ENCODE measurements around the gene NRIP1. TPM values are rescaled to one million over a fixed set of nuclear protein-coding genes. Genes with fewer than 3 reads are reported as not detected.

The NRIP1 gene
- total and polyA plus RNA-seq, 10 of the 15 experiments (the other 5 are each of a cell fraction or from before 2014, with no cell fraction given): 2.9 to 26.1 (median 9.3) TPM

DNA sequence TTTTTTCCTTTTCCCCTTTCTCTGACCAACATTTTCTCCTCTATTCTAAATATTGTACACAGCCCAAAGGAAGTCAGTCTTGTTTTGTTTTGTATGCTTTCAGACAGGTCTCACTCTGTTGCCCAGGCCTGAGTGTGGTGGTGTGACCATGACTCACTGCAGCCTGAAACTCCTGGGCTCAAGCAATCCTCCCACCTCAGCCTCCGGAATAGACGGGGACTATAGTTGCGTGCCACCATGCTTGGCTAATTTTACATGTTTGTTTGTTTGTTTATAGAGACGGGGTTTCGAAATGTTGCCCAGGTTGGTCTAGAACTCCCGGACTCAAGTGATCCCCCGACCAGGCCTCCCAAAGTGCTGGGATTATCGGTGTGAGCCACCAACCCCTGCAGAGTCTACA lies 72.8 kb downstream of the NRIP1 start:
- RAD21 ChIA-PET (ENCODE audit: unreplicated experiment): no interaction called here
- Histone ChIP-seq H4K20me1 (ENCODE audit: control insufficient read depth, insufficient read depth) (no peaks in the 10 kb centered on the region; the same call in 1 of the 2 replicates), H2AFZ (ENCODE audit: control insufficient read depth, low read depth, low read length) (no peak overlapping the region), H3K4me3 (no peak overlapping the region), H3K27me3 (replicated peaks in 1 of 2; ENCODE audit: control insufficient read depth in 2 of 2, insufficient read depth in 2 of 2, low read length in 1 of 2) (no peaks in the 10 kb centered on the region), H3K27ac (ENCODE audit: control insufficient read depth, insufficient read depth) (no peak overlapping the region), H3K4me1 (ENCODE audit: control insufficient read depth, insufficient read depth, low read length) (no peaks in the 10 kb centered on the region), H3K9ac (ENCODE audit: control insufficient read depth, insufficient read depth, low read length) (no peak overlapping the region), H3K79me2 (ENCODE audit: control insufficient read depth, insufficient read depth, low read length) (no peaks in the 10 kb centered on the region), H3K36me3 (ENCODE audit: control insufficient read depth in 2 of 2, insufficient read depth in 2 of 2, low read length in 1 of 2) (peaks cover 0 to 5% of the 10 kb centered on the region in 2 experiments; a peak in 1 of 4 replicates), H3K4me2 (ENCODE audit: control insufficient read depth, insufficient read depth) (no peak overlapping the region), H3K9me3 (replicated peaks; ENCODE audit: control insufficient read depth, insufficient read depth, low read length) (no peaks in the 10 kb centered on the region)
- no peak for ATAC-seq
- POLR2A ChIA-PET: no interaction called here
- no peak for DNase-seq (ENCODE audit: low read depth, low spot score)
- no peak for FAIRE-seq
- no TSS peak for BruUV-seq (replicated peaks)
- CTCF ChIA-PET: interaction anchor here (1.1 kb wide), 1 partner anchor 8 kb away, joined by 4 read pairs; no protein-coding TSS in a partner anchor
- TF ChIP-seq CHD4 (IDR thresholded peaks at IDR 0.05): no peak
- no peak for TF ChIP-seq ZNF217 (IDR thresholded peaks at IDR 0.05)
- no peak for TF ChIP-seq BHLHE40 (IDR thresholded peaks at IDR 0.05; ENCODE audit: borderline replicate concordance in 1 of 2, low read depth in 2 of 2, low read length in 1 of 2)
- TF ChIP-seq NFXL1 (IDR thresholded peaks at IDR 0.05; ENCODE audit: borderline replicate concordance): no peak
- no peak for TF ChIP-seq SMC3 (IDR thresholded peaks at IDR 0.05; ENCODE audit: borderline replicate concordance, low read length)
- TF ChIP-seq NR2C2 (IDR thresholded peaks at IDR 0.05; ENCODE audit: borderline replicate concordance, control insufficient read depth, insufficient read length, low read depth): no peak
- TF ChIP-seq NBN (IDR thresholded peaks at IDR 0.05): no peak
- SMC1A ChIA-PET (ENCODE audit: uncharacterized antibody, unreplicated experiment): no interaction called here
- intact Hi-C loops (cut with micrococcal nuclease; ENCODE audit: unreplicated experiment): no loop called here
- WGBS (ENCODE audit: insufficient coverage, insufficient replicate concordance, low lambda C conversion rate, missing lambda C conversion rate): 31% methylated on average over 8 of the region's 8 CpGs
- in situ Hi-C loops (cut with MboI): no loop called here

DNA sequence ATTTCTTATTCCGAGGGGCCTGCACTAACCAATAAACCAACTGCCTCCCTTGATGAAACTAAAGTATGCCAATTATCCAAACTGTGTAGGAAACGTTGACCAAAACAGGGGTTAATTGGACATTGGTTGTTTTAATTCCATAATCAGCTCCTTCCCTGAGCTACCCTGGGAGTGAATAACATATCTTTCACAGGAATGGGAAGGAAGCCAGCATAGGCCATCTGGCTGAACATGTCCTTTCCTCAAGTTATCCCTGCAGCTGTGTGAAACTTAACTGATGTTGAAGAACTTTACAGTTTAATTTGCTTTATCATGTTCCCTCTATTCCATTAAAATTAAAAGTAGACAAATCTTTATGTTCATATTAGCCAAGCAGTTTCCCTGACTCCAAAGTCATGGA lies 75.4 kb downstream of the NRIP1 start:
- Histone ChIP-seq H3K4me1 (ENCODE audit: control insufficient read depth, insufficient read depth, low read length) (no peaks in the 10 kb centered on the region), H2AFZ (ENCODE audit: control insufficient read depth, low read depth, low read length) (no peak overlapping the region), H3K27me3 (replicated peaks in 1 of 2; ENCODE audit: control insufficient read depth in 2 of 2, insufficient read depth in 2 of 2, low read length in 1 of 2) (no peaks in the 10 kb centered on the region), H3K9ac (ENCODE audit: control insufficient read depth, insufficient read depth, low read length) (no peak overlapping the region), H3K4me2 (ENCODE audit: control insufficient read depth, insufficient read depth) (no peak overlapping the region), H3K79me2 (ENCODE audit: control insufficient read depth, insufficient read depth, low read length) (no peaks in the 10 kb centered on the region), H3K27ac (ENCODE audit: control insufficient read depth, insufficient read depth) (no peak overlapping the region), H3K36me3 (ENCODE audit: control insufficient read depth in 2 of 2, insufficient read depth in 2 of 2, low read length in 1 of 2) (peaks cover 0 to 8% of the 10 kb centered on the region in 2 experiments; a peak in 2 of 4 replicates), H4K20me1 (ENCODE audit: control insufficient read depth, insufficient read depth) (no peaks in the 10 kb centered on the region; the same call in 1 of the 2 replicates), H3K9me3 (replicated peaks; ENCODE audit: control insufficient read depth, insufficient read depth, low read length) (no peaks in the 10 kb centered on the region), H3K4me3 (no peak overlapping the region)
- ChIA-PET RAD21 (ENCODE audit: unreplicated experiment) (no interaction called here), POLR2A (no interaction called here), SMC1A (ENCODE audit: uncharacterized antibody, unreplicated experiment) (interaction anchor here (1.3 to 1.8 kb wide), 2 partner anchors 9 to 11 kb away, joined by 3 to 4 read pairs; no protein-coding TSS in a partner anchor), CTCF (interaction anchor here (1.6 kb wide), 1 partner anchor 11 kb away, joined by 6 read pairs; no protein-coding TSS in a partner anchor)
- FAIRE-seq (no peak), DNase-seq (ENCODE audit: low read depth, low spot score) (no peak), ATAC-seq (no peak)
- BruUV-seq (replicated peaks): no TSS peak
- TF ChIP-seq ZNF384 (IDR thresholded peaks at IDR 0.05; ENCODE audit: borderline replicate concordance, low read depth, low read length): no peak
- in situ Hi-C loops (cut with MboI) (no loop called here), intact Hi-C loops (cut with micrococcal nuclease; ENCODE audit: unreplicated experiment) (no loop called here)
- 46% methylated on average over 2 of the region's 2 CpGs for WGBS (ENCODE audit: insufficient coverage, insufficient replicate concordance, low lambda C conversion rate, missing lambda C conversion rate)

All from GM12878 (cell line).